Iris pigment epithelial cell (primary cell): Measurements from ENCODE around the gene LTV1.

ENCODE experiments used
- DNase-seq: peaks from one replicate; pipeline ENCODE4 v3.0.0-alpha.2; 2011; ENCODE audit warnings: low read depth

LTV1 gene

DNA sequence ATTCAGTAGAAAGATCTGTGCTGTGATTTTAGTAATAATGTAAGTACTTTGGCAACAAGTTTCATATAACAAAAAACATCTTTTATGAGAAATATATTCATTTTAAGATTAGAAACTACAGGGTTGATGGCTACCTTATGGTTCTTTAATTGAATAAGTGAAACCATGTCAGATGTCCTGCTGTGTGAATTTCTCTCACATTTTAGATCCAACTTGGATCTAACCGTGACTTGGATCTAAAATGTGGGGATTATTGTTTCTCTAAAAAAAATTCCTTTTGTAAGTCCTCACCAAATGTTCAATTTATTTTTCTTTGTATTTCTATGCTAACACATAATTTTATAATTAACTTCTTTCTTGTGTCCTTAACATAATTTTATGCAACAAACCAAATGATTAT is 51.5 kb downstream of the LTV1 start:
- no peak for DNase-seq

DNA sequence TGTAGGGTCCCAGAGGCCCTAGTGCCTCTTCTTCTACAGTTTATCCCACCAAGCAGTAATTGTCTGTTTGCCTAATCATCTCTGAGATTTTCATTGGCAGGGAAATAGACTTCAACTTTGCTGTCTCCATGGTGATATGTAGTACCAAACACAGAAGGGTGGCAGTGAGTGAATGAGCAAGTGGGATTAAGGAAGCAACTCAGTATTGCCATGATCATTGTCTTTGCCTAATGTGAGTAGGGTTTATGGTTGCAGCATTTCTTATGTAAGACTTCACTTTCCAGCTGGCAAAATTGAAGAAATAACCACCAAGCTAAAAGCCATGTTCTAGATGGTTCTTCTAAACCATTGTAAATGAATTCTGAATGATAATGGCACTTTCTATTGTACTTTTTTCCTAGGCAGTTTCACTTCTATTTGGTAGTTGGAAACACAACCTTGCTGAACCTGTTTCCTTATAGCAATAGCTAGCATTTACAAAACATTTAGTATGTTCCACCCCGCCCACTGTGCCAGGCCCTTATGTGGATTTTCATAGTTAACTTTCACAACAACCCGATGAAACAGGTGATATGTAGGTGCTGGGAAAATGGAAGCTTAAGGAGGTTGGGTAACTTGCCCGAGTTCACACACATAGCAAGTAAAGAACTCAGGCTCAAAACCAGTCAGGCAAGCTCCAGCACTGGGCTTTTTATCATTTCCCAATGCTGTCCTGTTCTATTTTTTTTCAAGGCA is 53.2 kb downstream of the LTV1 start:
- DNase-seq = no peak

DNA sequence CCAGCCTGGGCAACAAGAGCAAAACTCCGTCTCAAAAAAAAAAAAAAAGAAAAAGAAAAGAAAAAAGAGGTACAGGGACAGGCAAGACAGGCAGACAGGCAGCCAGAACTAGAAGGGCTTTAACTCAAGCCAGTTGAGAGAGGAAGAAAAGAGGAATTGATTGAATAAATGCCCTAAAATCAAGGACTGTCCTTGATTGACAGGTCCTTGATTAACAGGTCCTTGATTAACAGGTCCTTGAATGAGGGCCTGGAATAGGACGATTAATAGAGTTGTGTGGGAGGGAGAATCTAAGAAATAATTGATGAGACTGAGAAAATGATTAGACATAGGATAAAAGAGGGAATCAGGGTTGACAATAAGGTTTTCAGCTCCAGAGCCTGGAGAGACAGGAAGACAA is 57.2 kb downstream of the LTV1 start:
- no peak for DNase-seq

DNA sequence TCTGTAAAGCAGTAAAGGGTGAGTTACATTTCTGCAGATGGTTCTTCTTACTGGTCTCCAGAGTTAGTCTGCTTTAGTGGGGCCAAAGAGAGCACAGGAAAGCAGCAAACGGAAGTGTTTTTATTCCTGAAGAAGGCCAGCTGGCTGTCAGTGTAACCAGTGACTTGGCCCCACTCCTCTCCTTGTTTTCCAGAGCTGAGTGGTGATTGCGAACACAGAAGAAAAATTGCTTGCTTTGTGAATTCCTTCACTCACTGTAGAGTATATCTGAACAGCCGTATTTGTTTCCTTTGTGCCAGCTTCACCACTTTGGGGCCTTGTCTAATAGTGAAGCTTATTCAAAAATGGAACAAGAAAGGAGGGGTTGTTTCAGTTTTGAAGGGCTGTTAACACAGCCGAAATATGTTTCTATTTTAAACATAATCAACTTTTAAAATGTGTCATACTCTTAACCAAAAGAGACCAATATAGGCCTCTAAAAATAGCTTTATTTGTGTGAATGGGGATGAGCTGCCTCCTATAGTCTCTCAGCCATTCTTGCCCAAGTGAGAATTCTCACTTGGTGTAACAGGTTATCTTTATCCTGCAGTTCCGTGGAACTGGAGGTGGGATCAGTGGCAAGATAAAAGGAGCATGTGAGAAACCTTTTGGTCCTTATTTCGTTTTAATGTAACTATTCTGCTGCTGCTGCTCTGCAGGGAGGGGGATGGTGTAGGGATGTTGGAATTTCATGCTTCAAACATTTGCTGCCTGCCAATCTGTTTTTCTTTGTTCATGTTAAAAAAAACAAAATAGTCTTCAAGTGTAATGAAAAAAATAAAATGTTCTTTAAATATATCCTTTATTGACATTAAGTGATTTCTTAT is 59.0 kb downstream of the LTV1 start:
- no peak for DNase-seq

DNA sequence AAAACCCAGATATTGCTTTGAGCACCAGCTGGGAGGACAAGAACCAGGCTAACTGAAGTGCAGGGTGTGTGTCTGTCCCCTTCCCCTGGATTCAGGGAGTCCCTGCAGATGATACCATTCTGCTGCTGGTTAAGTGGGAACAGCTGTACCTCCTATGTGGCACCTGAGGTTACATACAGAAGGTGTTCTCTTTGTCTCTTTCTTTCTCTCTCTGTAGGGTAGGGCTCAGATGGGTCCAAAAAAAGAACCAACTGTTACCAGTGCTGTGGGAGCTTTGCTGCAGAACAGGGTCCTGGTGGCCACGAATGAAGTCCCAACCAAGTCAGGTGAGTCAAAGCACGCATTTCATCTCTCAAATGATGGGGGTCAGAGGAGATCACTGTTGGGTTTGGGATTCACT is 59.7 kb downstream of the LTV1 start:
- no peak for DNase-seq

DNA sequence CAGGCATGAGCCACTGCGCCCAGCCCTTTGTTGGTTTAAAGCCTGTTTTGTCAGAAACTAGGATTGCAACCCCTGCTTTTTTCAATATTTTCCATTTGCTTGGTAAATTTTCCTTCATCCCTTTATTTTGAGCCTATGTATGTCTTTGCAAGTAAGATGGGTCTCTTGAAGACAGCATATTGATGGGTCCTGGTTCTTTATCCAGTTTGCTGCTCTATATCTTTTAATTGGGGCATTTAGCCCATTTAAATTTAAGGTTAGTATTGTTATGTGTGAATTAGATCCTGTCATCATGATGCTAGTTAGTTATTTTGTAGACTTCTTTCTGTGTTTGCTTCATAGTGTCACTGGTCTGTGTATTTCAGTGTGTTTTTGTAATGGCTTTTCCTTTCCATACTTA is 67.9 kb downstream of the LTV1 start:
- no peak for DNase-seq

DNA sequence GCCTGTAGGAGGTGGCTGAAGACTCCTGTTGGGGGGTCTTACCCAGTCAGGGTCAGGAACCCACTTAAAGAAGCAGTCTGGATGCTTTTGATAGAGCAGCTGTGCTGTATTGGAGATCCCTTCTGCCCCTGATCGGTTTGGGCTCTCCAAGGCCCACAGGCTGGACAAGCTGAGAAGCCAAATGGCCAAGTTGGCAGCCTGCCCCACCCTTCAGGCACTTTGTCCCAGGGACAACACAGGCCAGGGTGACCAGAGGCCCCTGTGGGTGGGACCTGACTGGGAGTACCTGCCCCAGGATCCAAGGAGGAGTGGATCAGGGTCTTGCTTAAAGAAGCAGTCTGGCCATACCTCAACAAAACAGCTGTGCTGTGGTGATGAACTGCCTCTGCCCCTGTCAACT is 69.5 kb downstream of the LTV1 start:
- no peak for DNase-seq
